Fibroblast of villous mesenchyme (primary cell): Measurements from ENCODE around the gene MRPL28. TPM values are rescaled to one million over a fixed set of nuclear protein-coding genes. Genes with fewer than 3 reads are reported as not detected.
A peak's percentile ranks its signal among the peaks of the same experiment; 100 is the strongest.
"Not testable (repeated sequence)": the region's sequence is repeated elsewhere in the genome, so short reads cannot be mapped to it uniquely, and the experiment has no call there.

Source experiments
- DNase-seq: peaks from one replicate; pipeline ENCODE4 v3.0.0-alpha.2; 2010; ENCODE audit warnings: low read depth
- H3K4me3 ChIP-seq: 2 replicates; pipeline ENCODE4 v1.5.1; 2011; ENCODE audit warnings: low read depth, mild to moderate bottlenecking, low read length
- total RNA-seq: library from RNA; depleted of rRNA; stranded (reverse); fragments of >200 nt; gene quantifications from 2 replicates; pipeline ENCODE4 v1.2.3, GENCODE V29; 2012
- TF ChIP-seq, protein P1 (sequence below): IDR thresholded peaks from 2 replicates; pipeline ENCODE4 v1.5.1; 2012; ENCODE audit warnings: low read depth, mild to moderate bottlenecking, low read length; ENCODE audit not compliant: insufficient read depth

Gene MRPL28
- 80.3 and 86.7 TPM in 2 replicates for total RNA-seq

DNA sequence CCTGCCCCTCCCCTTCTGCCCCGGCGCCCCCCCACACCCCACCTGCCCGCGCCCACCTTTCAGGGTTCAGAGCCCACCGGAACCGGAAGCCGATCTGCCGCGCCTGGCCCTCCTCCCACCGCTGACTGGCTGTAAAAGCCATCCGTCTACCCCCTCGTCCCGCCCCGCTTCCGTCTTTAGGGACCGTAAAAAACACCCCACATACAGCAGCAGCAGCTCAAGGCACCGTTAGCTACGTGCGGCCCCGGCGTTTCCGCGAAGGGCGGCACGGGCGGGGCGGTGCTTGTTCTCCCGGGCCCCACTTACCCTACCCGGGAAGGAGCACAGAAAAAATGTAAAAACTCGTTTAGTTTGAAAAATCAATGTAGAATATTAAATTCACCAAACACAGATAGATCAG is at the start of gene MRPL28:
MRPL28 (minus strand) TSS at position 96 of the 400 bp plus-strand sequence. CDS start 320 bp downstream, outside the sequence.
- peak; percentile 95 for DNase-seq
- TF ChIP-seq, protein P1, sequence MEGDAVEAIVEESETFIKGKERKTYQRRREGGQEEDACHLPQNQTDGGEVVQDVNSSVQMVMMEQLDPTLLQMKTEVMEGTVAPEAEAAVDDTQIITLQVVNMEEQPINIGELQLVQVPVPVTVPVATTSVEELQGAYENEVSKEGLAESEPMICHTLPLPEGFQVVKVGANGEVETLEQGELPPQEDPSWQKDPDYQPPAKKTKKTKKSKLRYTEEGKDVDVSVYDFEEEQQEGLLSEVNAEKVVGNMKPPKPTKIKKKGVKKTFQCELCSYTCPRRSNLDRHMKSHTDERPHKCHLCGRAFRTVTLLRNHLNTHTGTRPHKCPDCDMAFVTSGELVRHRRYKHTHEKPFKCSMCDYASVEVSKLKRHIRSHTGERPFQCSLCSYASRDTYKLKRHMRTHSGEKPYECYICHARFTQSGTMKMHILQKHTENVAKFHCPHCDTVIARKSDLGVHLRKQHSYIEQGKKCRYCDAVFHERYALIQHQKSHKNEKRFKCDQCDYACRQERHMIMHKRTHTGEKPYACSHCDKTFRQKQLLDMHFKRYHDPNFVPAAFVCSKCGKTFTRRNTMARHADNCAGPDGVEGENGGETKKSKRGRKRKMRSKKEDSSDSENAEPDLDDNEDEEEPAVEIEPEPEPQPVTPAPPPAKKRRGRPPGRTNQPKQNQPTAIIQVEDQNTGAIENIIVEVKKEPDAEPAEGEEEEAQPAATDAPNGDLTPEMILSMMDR, result no peak

DNA sequence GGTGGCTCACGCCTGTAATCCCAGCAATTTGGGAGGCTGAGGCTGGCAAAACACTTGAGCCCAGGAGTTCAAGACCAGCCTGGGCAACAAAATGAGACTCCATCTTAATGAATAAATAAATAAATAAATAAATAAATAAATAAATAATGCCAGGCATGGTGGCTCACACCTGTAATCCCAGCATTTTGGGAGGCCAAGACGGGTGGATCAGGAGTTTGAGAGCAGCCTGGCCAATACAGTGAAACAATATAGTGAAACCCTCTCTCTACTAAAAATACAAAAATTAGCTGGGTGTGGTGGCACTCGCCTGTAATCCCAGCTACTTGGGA is 44.8 kb upstream of the MRPL28 start:
- DNase-seq, H3K4me3 ChIP-seq: not testable (repeated sequence)

More for the DNA sequence above, at the start of gene MRPL28:
- H3K4me3 ChIP-seq, result peak within 1 kb of the TSS; percentile 56

DNA sequence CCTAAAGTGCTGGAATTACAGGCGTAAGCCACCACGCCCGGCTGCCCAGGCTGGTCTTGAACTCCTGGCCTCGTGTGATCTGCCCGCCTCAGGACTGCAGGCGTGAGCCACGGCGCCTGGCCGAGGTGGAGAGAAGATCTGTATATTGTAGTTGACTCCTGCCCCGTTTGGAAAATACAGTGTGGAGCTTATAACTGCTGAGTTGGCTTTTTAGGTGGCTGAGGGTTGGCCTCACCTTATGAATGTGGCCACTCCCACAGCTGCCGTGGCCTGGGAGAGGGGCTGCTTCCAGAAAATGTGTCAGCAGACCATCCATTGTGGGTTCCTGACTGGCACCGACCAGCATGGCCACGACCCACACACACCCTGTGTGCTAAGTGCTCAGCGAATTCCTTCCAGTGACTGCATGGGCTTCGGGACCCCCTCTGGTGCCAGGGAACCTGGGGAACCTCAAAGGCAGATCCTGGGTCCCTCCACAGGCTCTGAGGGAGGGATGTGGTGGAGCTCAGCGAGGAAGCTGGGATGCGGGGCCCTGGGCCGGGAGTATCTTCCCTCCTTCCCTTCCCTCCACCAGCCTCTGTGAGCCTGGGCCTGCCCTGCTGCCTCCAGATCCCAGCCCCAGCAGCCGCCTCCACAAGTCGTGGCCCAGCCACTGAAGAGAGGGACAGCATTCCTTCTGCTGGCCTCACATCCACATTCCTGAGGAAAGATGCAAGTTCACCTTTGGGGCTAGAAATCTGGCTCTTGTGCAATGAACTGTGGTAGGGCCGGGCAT is 44.2 kb upstream of the MRPL28 start:
- TF ChIP-seq, protein P1, result no peak
- H3K4me3 ChIP-seq, result no peak overlapping the region
- DNase-seq, result no peak

DNA sequence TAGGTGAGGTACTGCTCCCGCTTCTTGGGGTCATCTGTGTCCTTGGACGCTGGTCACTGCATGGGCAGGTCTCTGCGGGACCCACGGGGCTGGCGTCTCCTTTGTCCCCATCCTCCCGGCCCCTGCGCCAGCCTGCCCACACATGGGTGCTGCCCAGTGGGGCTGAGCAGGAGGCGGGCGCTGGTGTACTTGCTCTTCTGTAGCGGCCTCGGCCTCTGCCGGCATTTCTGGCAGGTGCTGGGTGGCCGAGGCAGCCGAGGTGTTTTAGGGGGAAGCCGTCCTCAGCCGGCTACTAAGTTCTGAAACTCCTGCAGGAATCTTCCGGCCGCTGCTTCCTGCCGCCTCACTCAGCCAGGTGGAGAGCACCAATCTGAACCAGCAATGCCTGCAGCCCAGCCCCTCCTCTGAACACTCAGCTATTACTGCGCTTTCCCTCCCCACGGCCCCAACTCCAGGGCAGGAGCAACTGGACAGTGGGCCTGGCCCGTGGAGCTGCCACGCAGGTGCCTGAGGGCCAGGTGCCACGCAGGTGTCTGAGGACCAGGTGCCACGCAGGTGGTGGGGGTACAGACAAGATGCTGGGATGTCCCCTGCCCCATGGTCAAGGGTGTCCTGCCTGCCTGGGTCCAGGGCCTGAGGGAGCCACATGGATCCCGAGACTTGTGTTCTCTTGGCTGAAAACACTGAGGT is 41.4 kb upstream of the MRPL28 start:
- no peak overlapping the region for H3K4me3 ChIP-seq
- DNase-seq, result no peak
- TF ChIP-seq, protein P1, result no peak

DNA sequence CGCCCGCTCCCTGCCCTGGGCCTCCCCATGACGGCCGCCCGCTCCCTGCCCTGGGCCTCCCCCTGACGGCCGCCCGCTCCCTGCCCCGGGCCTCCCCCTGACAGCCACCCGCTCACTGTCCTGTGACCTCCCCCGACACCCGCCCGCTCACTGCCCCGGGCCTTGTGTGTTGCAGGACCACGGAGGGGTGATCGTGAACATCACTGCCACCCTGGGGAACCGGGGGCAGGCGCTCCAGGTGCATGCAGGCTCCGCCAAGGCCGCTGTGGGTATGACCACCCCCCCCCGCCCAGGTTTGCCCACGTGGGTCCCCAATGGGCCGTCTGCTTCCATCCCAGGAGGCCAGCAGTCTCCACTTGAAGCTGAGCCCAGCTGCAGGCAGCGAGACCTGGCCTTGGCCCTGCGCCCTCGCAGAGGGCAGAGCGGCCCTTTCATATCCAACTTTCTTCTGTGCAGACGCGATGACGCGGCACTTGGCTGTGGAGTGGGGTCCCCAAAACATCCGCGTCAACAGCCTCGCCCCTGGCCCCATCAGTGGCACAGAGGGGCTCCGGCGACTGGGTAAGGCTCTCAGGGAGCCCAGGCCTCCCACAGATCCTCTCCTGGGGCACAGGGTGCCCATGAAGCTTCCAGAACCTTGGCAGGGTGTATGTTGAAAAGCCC is 40.3 kb upstream of the MRPL28 start:
- no peak overlapping the region for H3K4me3 ChIP-seq
- TF ChIP-seq, protein P1, result no peak
- DNase-seq, result no peak

DNA sequence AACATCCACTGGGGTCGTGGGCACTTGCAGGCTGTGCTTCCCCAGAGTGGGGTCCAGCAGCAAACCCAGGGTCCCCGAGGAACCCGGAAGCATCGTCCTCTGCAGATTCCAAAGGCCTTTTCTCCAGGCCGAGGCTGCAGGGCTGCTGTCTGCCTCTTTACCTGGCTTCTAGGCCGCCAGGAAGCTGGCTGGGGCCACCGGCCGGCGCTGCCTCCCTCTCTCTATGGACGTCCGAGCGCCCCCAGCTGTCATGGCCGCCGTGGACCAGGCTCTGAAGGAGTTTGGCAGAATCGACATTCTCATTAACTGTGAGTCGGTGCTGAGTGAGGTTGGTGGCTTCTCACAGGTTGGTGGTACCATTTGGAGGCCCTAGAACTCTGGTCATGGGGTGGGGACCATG is 36.9 kb upstream of the MRPL28 start:
- TF ChIP-seq, protein P1, result no peak
- H3K4me3 ChIP-seq, result no peak overlapping the region
- no peak for DNase-seq
